NOMO-1 treated with dmso at 0.1 percent for 144 hours (cell line): ENCODE results near the gene REN.

Experiments used
- DNase-seq: peaks from one replicate; lab custom pipeline; 2025; ENCODE audit not compliant: unreplicated experiment; lab: John Stamatoyannopoulos, UW

The REN gene

GRCh38 chr1:204191456-204191855 is 25.3 kb upstream of the REN start:
- DNase-seq = no peak

GRCh38 chr1:204190212-204191211 is 24.4 kb upstream of the REN start:
- peak; percentile 77 for DNase-seq

- DNase-seq = no peak
These were observed 23.0 kb upstream of the REN start for GRCh38 chr1:204188959-204189639.

GRCh38 chr1:204186597-204186996 is 20.5 kb upstream of the REN start:
- DNase-seq = no peak

- no peak for DNase-seq
These were observed 15.0 kb upstream of the REN start for GRCh38 chr1:204181116-204181515.

- no peak for DNase-seq
These were observed 14.0 kb upstream of the REN start for GRCh38 chr1:204180133-204180532.

- no peak for DNase-seq
These were observed 12.5 kb upstream of the REN start for GRCh38 chr1:204178487-204179281.

GRCh38 chr1:204177133-204177532 is 11.0 kb upstream of the REN start:
- DNase-seq = peak; percentile 2

GRCh38 chr1:204176049-204176448 is 9.9 kb upstream of the REN start:
- DNase-seq = no peak

GRCh38 chr1:204174958-204175357 is 8.8 kb upstream of the REN start:
- DNase-seq = no peak

- DNase-seq = no peak
These were observed 6.4 kb upstream of the REN start for GRCh38 chr1:204172404-204173029.

GRCh38 chr1:204171751-204172178 is 5.6 kb upstream of the REN start:
- peak; percentile 1 for DNase-seq

GRCh38 chr1:204170494-204171155 is 4.5 kb upstream of the REN start:
- no peak for DNase-seq

- DNase-seq = no peak
These were observed 3.7 kb upstream of the REN start for GRCh38 chr1:204169858-204170257.

- DNase-seq = no peak
These were observed 1.6 kb upstream of the REN start for GRCh38 chr1:204167730-204168129.

- peak; percentile 52 for DNase-seq
These were observed 3.6 kb downstream of the REN start for GRCh38 chr1:204162494-204163074.

GRCh38 chr1:204161609-204162493 is 4.3 kb downstream of the REN start:
- DNase-seq = no peak

GRCh38 chr1:204157962-204158361 is 8.2 kb downstream of the REN start:
- no peak for DNase-seq

GRCh38 chr1:204155881-204156280 is 10.3 kb downstream of the REN start:
- DNase-seq = no peak
